Adrenal gland (tissue), 12 donors: ENCODE measurements around the gene LARGE2. TPM values are rescaled to one million over a fixed set of nuclear protein-coding genes. Genes with fewer than 3 reads are reported as not detected.
"Not testable (repeated sequence)": the region's sequence is repeated elsewhere in the genome, so short reads cannot be mapped to it uniquely, and the experiment has no call there.

Source experiments
- DNase-seq, 7 donors: peaks; one replicate each; pipeline ENCODE4 v3.0.0-alpha.2; 2019 to 2020
- H3K27ac ChIP-seq, 5 donors: fragments of 200-600 bp; sonication (generic) in 4 of 5; 1 replicate in 3 of 5; 2 replicates in 2 of 5; pipeline versions ENCODE4 v1.5.1 to v1.8.0; 2016 to 2020; ENCODE audit warnings: mild to moderate bottlenecking in 1 of 5
- H3K27me3 ChIP-seq: fragments of 200-600 bp; 2 replicates; pipeline ENCODE4 v1.8.0; 2021
- H3K36me3 ChIP-seq, 2 donors: fragments of 200-600 bp; replicated peaks in 1 of 2; 1 replicate in 1 of 2; 2 replicates in 1 of 2; pipeline versions ENCODE4 v1.5.1 to v1.8.0; 2018 to 2022
- H3K4me1 ChIP-seq, 2 donors: fragments of 200-600 bp; replicated peaks in 1 of 2; 1 replicate in 1 of 2; 2 replicates in 1 of 2; pipeline versions ENCODE4 v1.5.1 to v1.8.0; 2018 to 2021
- H3K4me3 ChIP-seq, 4 donors: fragments of 200-600 bp; sonication (generic) in 3 of 4; one replicate each; pipeline ENCODE4 v1.5.1; 2016 to 2018
- H3K9me3 ChIP-seq, 3 donors: fragments of 200-600 bp; sonication (generic) in 1 of 3; replicated peaks in 1 of 3; 1 replicate in 2 of 3; 2 replicates in 1 of 3; pipeline versions ENCODE4 v1.5.1 to v1.8.0; 2016 to 2021
- CTCF ChIP-seq, 6 experiments: fragments of 450-650 bp in 4 of 6; fragments of 200-600 bp in 2 of 6; sonication (generic) in 1 of 6; IDR thresholded peaks; 1 replicate in 5 of 6; 2 replicates in 1 of 6; pipeline versions ENCODE4 v1.5.1 to v1.8.0; 2016 to 2021; ENCODE audit warnings: antibody characterized with exemption in 6 of 6, mild to moderate bottlenecking in 2 of 6, moderate library complexity in 1 of 6
- POLR2A ChIP-seq, 2 donors: fragments of 450-650 bp; IDR thresholded peaks; one replicate each; pipeline ENCODE4 v1.6.1; 2017; ENCODE audit warnings: antibody characterized with exemption in 2 of 2, mild to moderate bottlenecking in 2 of 2, moderate library complexity in 1 of 2
- WGBS, 4 donors: extraction: QIAGEN DNeasy Blood & Tissue Kit in 2 of 4; methylation state at CpG; one replicate each; pipeline versions ENCODE4 v1.1.5 to v1.1.7; 2013 to 2017; 5-methylcytosine and 5-hydroxymethylcytosine counted together
- intact Hi-C, 2 donors: fragments of 100-400 bp; cut with DNase I; formaldehyde crosslinking; loops; one replicate each; pipeline versions ENCODE4 v1.14.1 to v1.15.0; 2022 to 2023
- polyA plus RNA-seq, 3 donors: library from polyadenylated mRNA; stranded (reverse); fragments of 200-250 nt in 2 of 3; fragments of 350-450 nt in 1 of 3; fragmentation: Illumina TruSeq in 1 of 3; extraction: RNeasy Lipid Tissue Mini Kit (QIAGEN cat#74804) in 1 of 3; gene quantifications; one replicate each; pipeline ENCODE4 v1.2.3, GENCODE V29; 2013 to 2014
- total RNA-seq, 9 donors: library from RNA; depleted of rRNA in 4 of 9; stranded (reverse); fragments of >200 nt in 4 of 9; fragments of 120-200 nt in 1 of 9; fragmentation: NEBNext Ultra II Directional in 1 of 9; extraction: Animal tissue kit (Norgen Biotek cat#: 25700) in 1 of 9; gene quantifications; one replicate each; pipeline versions ENCODE4 v1.1.0 to v1.2.4, GENCODE V29; 2013 to 2023
- donor health status: healthy with polysubstance abuse.
- donor health status: Bipolar disorder and iron deficiency.
- donor health status: DM: yes; HTN: yes; CAD: no.
- donor health status: DM: no; HTN: no; CAD: no.
- donor health status: DM: no; HTN: no; CAD: no.
- donor health status: DM: yes; HTN: yes; CAD: no.

LARGE2 gene
- total and polyA plus RNA-seq, 12 donors = 1.0 to 13.0 (median 4.1) TPM

GRCh38 chr11:45904309-45904915 is 18.0 kb upstream of the LARGE2 start:
- TF ChIP-seq POLR2A (IDR thresholded peaks at IDR 0.05) (no peak), CTCF (IDR thresholded peaks at IDR 0.05) (no peak)
- WGBS, 4 donors = 84 to 91% (median 88%) methylated on average over 10 to 15 of the region's 15 CpGs
- Histone ChIP-seq H3K9me3 (no peaks in the 10 kb centered on the region), H3K27ac (no peak overlapping the region), H3K4me1 (peaks cover 10 to 28% of the 10 kb centered on the region in 2 donors), H3K4me3 (no peak overlapping the region), H3K27me3 (no peaks in the 10 kb centered on the region), H3K36me3 (peaks cover 0 to 37% of the 10 kb centered on the region in 2 donors)
- intact Hi-C loops = no loop called here
- no peak for DNase-seq

GRCh38 chr11:45905095-45905494 is 17.4 kb upstream of the LARGE2 start:
- Histone ChIP-seq H3K9me3 (no peaks in the 10 kb centered on the region), H3K4me3 (no peak overlapping the region), H3K36me3 (peaks cover 0 to 43% of the 10 kb centered on the region in 2 donors), H3K27ac (no peak overlapping the region), H3K27me3 (no peaks in the 10 kb centered on the region), H3K4me1 (peaks cover 8 to 26% of the 10 kb centered on the region in 2 donors)
- no peak for DNase-seq
- no peak for TF ChIP-seq POLR2A (IDR thresholded peaks at IDR 0.05)
- no peak for TF ChIP-seq CTCF (IDR thresholded peaks at IDR 0.05)
- 86 to 98% (median 95%) methylated on average over 8 to 19 of the region's 19 CpGs for WGBS, 4 donors
- intact Hi-C loops = no loop called here

- H3K4me1 ChIP-seq = peaks cover 5 to 23% of the 10 kb centered on the region in 2 donors
- 67 to 80% (median 79%) methylated on average over 1 to 6 of the region's 6 CpGs; no CpG with 5 or more reads in 1 of the 4 donors for WGBS, 4 donors
Observed at GRCh38 chr11:45905576-45905975, 16.9 kb upstream of the LARGE2 start.

GRCh38 chr11:45906096-45906682 is 16.3 kb upstream of the LARGE2 start:
- intact Hi-C loops = no loop called here
- TF ChIP-seq CTCF (IDR thresholded peaks at IDR 0.05) = no peak
- TF ChIP-seq POLR2A (IDR thresholded peaks at IDR 0.05) = peak in 1 of 2 donors; percentile 20
- H3K27me3 ChIP-seq = no peaks in the 10 kb centered on the region
- peaks cover 0 to 16% of the 10 kb centered on the region in 2 donors for H3K4me1 ChIP-seq
- 33 to 52% (median 42%) methylated on average over 14 to 19 of the region's 19 CpGs for WGBS, 4 donors
- no peaks in the 10 kb centered on the region for H3K9me3 ChIP-seq
- H3K4me3 ChIP-seq = no peak overlapping the region
- peak; percentile 58 to 86 (median 79) for DNase-seq
- peak overlapping the region in 2 of 5 donors; percentile 40 to 77 for H3K27ac ChIP-seq
- peaks cover 0 to 54% of the 10 kb centered on the region in 2 donors for H3K36me3 ChIP-seq

More at GRCh38 chr11:45905576-45905975, 16.9 kb upstream of the LARGE2 start:
- H3K27me3 ChIP-seq, DNase-seq, intact Hi-C loops, H3K4me3 ChIP-seq, H3K9me3 ChIP-seq: not testable (repeated sequence)
- Histone ChIP-seq H3K36me3 (peaks cover 0 to 47% of the 10 kb centered on the region in 2 donors), H3K27ac (peak overlapping the region in 1 of 5 donors; percentile 77)
